SK-N-SH (cell line): ENCODE measurements around the gene XKR8. TPM values are rescaled to one million over a fixed set of nuclear protein-coding genes. Genes with fewer than 3 reads are reported as not detected.

Experiments used
- CTCF ChIA-PET: fragments of 300-600, 350-600 bp; formaldehyde crosslinking; extraction: SDS; loops from one replicate; lab custom pipeline; 2021; lab: Yijun Ruan, JAX
- POLR2A ChIA-PET: fragments of 350-600 bp; sonication (Branson Sonifier 250); formaldehyde crosslinking; extraction: SDS; loops from one replicate; lab custom pipeline; 2020; ENCODE audit warnings: antibody characterized with exemption, inconsistent platforms; lab: Yijun Ruan, JAX
- DNase-seq: peaks from one replicate; pipeline ENCODE4 v3.0.0; 2012
- H2AFZ ChIP-seq: fragments of 200-600 bp; sonication (generic); 2 replicates; pipeline ENCODE4 v1.8.1; 2016; ENCODE audit warnings: antibody characterized with exemption, mild to moderate bottlenecking, low read depth
- H3F3A ChIP-seq: fragments of 200-600 bp; sonication (generic); replicated peaks from 2 replicates; pipeline ENCODE3; 2016; ENCODE audit warnings: antibody characterized with exemption, mild to moderate bottlenecking; ENCODE audit not compliant: insufficient read depth
- H3K27ac ChIP-seq, 2 experiments: fragments of 200-500 bp in 1 of 2; fragments of 200-600 bp in 1 of 2; sonication (Bioruptor generic) in 1 of 2; sonication (generic), shearing (Covaris generic) in 1 of 2; 2 replicates each; pipeline versions ENCODE4 v1.5.1 to v1.6.1; 2014 to 2016; ENCODE audit warnings: low read depth in 2 of 2, inconsistent platforms in 1 of 2, low read length in 1 of 2, mild to moderate bottlenecking in 1 of 2, mixed read lengths in 1 of 2
- H3K27me3 ChIP-seq: fragments of 200-600 bp; sonication (generic), shearing (Covaris generic); 2 replicates; pipeline ENCODE4 v1.6.1; 2016; ENCODE audit warnings: mixed run types; ENCODE audit not compliant: insufficient read depth
- H3K36me3 ChIP-seq, 2 experiments: fragments of 200-500 bp in 1 of 2; fragments of 200-600 bp in 1 of 2; sonication (Bioruptor generic) in 1 of 2; sonication (generic) in 1 of 2; replicated peaks in 1 of 2; 2 replicates each; pipeline versions ENCODE3 to v1.5.1; 2014 to 2016; ENCODE audit warnings: low read length in 1 of 2, mild to moderate bottlenecking in 1 of 2; ENCODE audit not compliant: insufficient read depth in 2 of 2, control insufficient read depth in 1 of 2
- H3K4me1 ChIP-seq, 2 experiments: fragments of 200-500 bp in 1 of 2; fragments of 200-600 bp in 1 of 2; sonication (Bioruptor generic) in 1 of 2; sonication (generic), shearing (Covaris generic) in 1 of 2; 2 replicates each; pipeline versions ENCODE4 v1.5.1 to v1.6.1; 2014 to 2016; ENCODE audit warnings: low read depth in 1 of 2, low read length in 1 of 2, mixed run types in 1 of 2; ENCODE audit not compliant: insufficient read depth in 2 of 2, control insufficient read depth in 1 of 2
- H3K4me2 ChIP-seq: fragments of 200-600 bp; sonication (generic), shearing (Covaris generic); 2 replicates; pipeline ENCODE4 v1.6.1; 2017; ENCODE audit warnings: mixed run types
- H3K4me3 ChIP-seq, 2 experiments: fragments of 200-500 bp in 1 of 2; fragments of 200-600 bp in 1 of 2; sonication (Bioruptor generic) in 1 of 2; sonication (generic), shearing (Covaris generic) in 1 of 2; 2 replicates each; pipeline versions ENCODE4 v1.5.1 to v1.8.1; 2014 to 2016; ENCODE audit warnings: low read depth in 2 of 2, inconsistent platforms in 1 of 2, low read length in 1 of 2, mild to moderate bottlenecking in 1 of 2, mixed read lengths in 1 of 2, moderate library complexity in 1 of 2
- H3K79me2 ChIP-seq: fragments of 200-600 bp; sonication (generic); 2 replicates; pipeline ENCODE4 v1.8.1; 2017; ENCODE audit warnings: mild to moderate bottlenecking; ENCODE audit not compliant: insufficient read depth
- H3K9ac ChIP-seq: fragments of 200-600 bp; sonication (generic); 2 replicates; pipeline ENCODE4 v1.6.1; 2017; ENCODE audit warnings: mixed run types
- H3K9me2 ChIP-seq: fragments of 200-600 bp; sonication (generic); 2 replicates; pipeline ENCODE4 v1.6.1; 2017; ENCODE audit warnings: mixed run types
- H3K9me3 ChIP-seq: fragments of 200-600 bp; sonication (generic); 2 replicates; pipeline ENCODE4 v1.6.1; 2017; ENCODE audit warnings: mixed run types, mild to moderate bottlenecking, moderate library complexity
- H4K20me1 ChIP-seq: fragments of 200-600 bp; sonication (generic); 2 replicates; pipeline ENCODE4 v1.6.1; 2017; ENCODE audit warnings: mild to moderate bottlenecking, mixed run types; ENCODE audit not compliant: insufficient read depth
- ELF1 ChIP-seq: IDR thresholded peaks from 2 replicates; pipeline ENCODE4 v1.4.0; 2012
- EP300 ChIP-seq, 2 experiments: IDR thresholded peaks; 2 replicates each; pipeline versions ENCODE4 v1.4.0 to v1.6.1; 2012; ENCODE audit warnings: borderline replicate concordance in 1 of 2, low read depth in 1 of 2, low read length in 1 of 2
- EZH2phosphoT487 ChIP-seq: fragments of 200-600 bp; sonication (generic); IDR thresholded peaks from 2 replicates; pipeline ENCODE4 v1.6.1; 2017; ENCODE audit warnings: low read depth, mixed run types, mild to moderate bottlenecking, antibody characterized with exemption, moderate library complexity, borderline replicate concordance
- FOXJ3 ChIP-seq: sonication (generic); formaldehyde crosslinking; IDR thresholded peaks from 2 replicates; pipeline ENCODE4 v1.5.1; 2020; ENCODE audit warnings: mild to moderate bottlenecking, missing genetic modification reagents
- NRF1 ChIP-seq: IDR thresholded peaks from 2 replicates; pipeline ENCODE4 v1.6.1; 2012; ENCODE audit warnings: low read depth, mild to moderate bottlenecking, low read length
- PBX3 ChIP-seq: IDR thresholded peaks from 2 replicates; pipeline ENCODE4; 2012
- POLR2AphosphoS5 ChIP-seq: IDR thresholded peaks from 2 replicates; pipeline ENCODE4 v1.6.1; 2012; ENCODE audit warnings: low read depth, low read length
- RAD21 ChIP-seq: IDR thresholded peaks from 2 replicates; pipeline ENCODE4 v1.6.1; 2012; ENCODE audit warnings: mild to moderate bottlenecking, low read length
- RCOR1 ChIP-seq: fragments of 150-350 bp; IDR thresholded peaks from 2 replicates; pipeline ENCODE4 v1.6.1; 2017; ENCODE audit warnings: antibody characterized with exemption, low read length
- REST ChIP-seq: IDR thresholded peaks from 2 replicates; pipeline ENCODE4 v1.6.1; 2012; ENCODE audit warnings: mild to moderate bottlenecking, low read depth, low read length, moderate library complexity
- RXRA ChIP-seq: IDR thresholded peaks from 2 replicates; pipeline ENCODE4 v1.4.0; 2012; ENCODE audit warnings: low read depth, mild to moderate bottlenecking, borderline replicate concordance
- SIN3A ChIP-seq: IDR thresholded peaks from 2 replicates; pipeline ENCODE4 v1.6.1; 2012; ENCODE audit warnings: low read depth, mild to moderate bottlenecking, low read length, moderate library complexity, borderline replicate concordance
- SMC3 ChIP-seq: IDR thresholded peaks from 2 replicates; pipeline ENCODE4 v1.6.1; 2012; ENCODE audit warnings: low read depth, low read length, improper control_type of control experiment
- TCF12 ChIP-seq: IDR thresholded peaks from 2 replicates; pipeline ENCODE4 v1.4.0; 2012
- USF1 ChIP-seq: IDR thresholded peaks from 2 replicates; pipeline ENCODE4 v1.4.0; 2012; ENCODE audit warnings: low read depth, borderline replicate concordance
- ZBTB33 ChIP-seq: IDR thresholded peaks from 2 replicates; pipeline ENCODE4 v1.4.0; 2012; ENCODE audit warnings: low read depth, borderline replicate concordance
- WGBS: methylation state at CpG from one replicate; pipeline ENCODE4 v1.1.6; 2017; ENCODE audit warnings: low lambda C conversion rate; 5-methylcytosine and 5-hydroxymethylcytosine counted together
- polyA plus RNA-seq, 3 experiments: library from polyadenylated mRNA; depleted of rRNA; stranded (reverse); fragments of >200 nt; gene quantifications; 2 replicates each; pipeline ENCODE4 v1.2.3, GENCODE V29; 2012

XKR8 gene
- polyA plus RNA-seq, 1 of the 3 experiments (the other 2 are of a cell fraction): 0.02 TPM

GRCh38 chr1:27952147-27952546 lies 7.6 kb upstream of the XKR8 start:
- Histone ChIP-seq H3K27ac (no peak overlapping the region), H3K36me3 (no peaks in the 10 kb centered on the region), H3K9me2 (no peaks in the 10 kb centered on the region), H3K4me2 (no peak overlapping the region), H3F3A (no peaks in the 10 kb centered on the region), H3K4me1 (no peaks in the 10 kb centered on the region), H3K4me3 (no peak overlapping the region), H2AFZ (no peak overlapping the region), H3K9me3 (no peaks in the 10 kb centered on the region), H4K20me1 (no peaks in the 10 kb centered on the region), H3K9ac (no peak overlapping the region), H3K27me3 (no peaks in the 10 kb centered on the region), H3K79me2 (no peaks in the 10 kb centered on the region)
- DNase-seq: no peak
- CTCF ChIA-PET: no interaction called here
- TF ChIP-seq EZH2phosphoT487: no peak
- no peak for TF ChIP-seq RXRA
- no peak for TF ChIP-seq NRF1
- POLR2A ChIA-PET: no interaction called here
- 66% methylated on average over 3 of the region's 3 CpGs for whole genome bisulfite sequencing

- Histone ChIP-seq H3K4me2 (no peak overlapping the region), H3K9me2 (no peaks in the 10 kb centered on the region), H3K4me3 (no peak overlapping the region), H4K20me1 (no peaks in the 10 kb centered on the region), H3F3A (no peaks in the 10 kb centered on the region), H3K36me3 (no peaks in the 10 kb centered on the region), H3K27me3 (no peaks in the 10 kb centered on the region), H3K9me3 (no peaks in the 10 kb centered on the region), H3K79me2 (no peaks in the 10 kb centered on the region), H2AFZ (no peak overlapping the region), H3K27ac (no peak overlapping the region), H3K9ac (no peak overlapping the region), H3K4me1 (no peaks in the 10 kb centered on the region)
- CTCF ChIA-PET: no interaction called here
- WGBS: 56% methylated on average over 6 of the region's 10 CpGs
- POLR2A ChIA-PET: no interaction called here
- TF ChIP-seq NRF1 (no peak), SIN3A (no peak)
- DNase-seq: no peak
Measured at GRCh38 chr1:27954186-27954585, 5.6 kb upstream of the XKR8 start.

- Histone ChIP-seq H3K4me1 (no peaks in the 10 kb centered on the region), H4K20me1 (no peaks in the 10 kb centered on the region), H3K9ac (no peak overlapping the region), H3F3A (no peaks in the 10 kb centered on the region), H3K9me2 (no peaks in the 10 kb centered on the region), H3K79me2 (no peaks in the 10 kb centered on the region), H2AFZ (no peak overlapping the region), H3K9me3 (no peaks in the 10 kb centered on the region), H3K27ac (no peak overlapping the region), H3K4me3 (no peak overlapping the region), H3K4me2 (no peak overlapping the region), H3K36me3 (no peaks in the 10 kb centered on the region), H3K27me3 (no peaks in the 10 kb centered on the region)
- DNase-seq: no peak
- ChIA-PET CTCF (interaction anchor here (1.6 kb wide), 1 partner anchor 97 kb away, joined by 4 read pairs; no protein-coding TSS in a partner anchor), POLR2A (no interaction called here)
- WGBS: 67% methylated on average over 5 of the region's 6 CpGs
- no peak for TF ChIP-seq PBX3
- TF ChIP-seq ELF1: no peak
- no peak for TF ChIP-seq SMC3
- TF ChIP-seq EP300 (IDR thresholded peaks at IDR 0.05; ENCODE audit: borderline replicate concordance in 1 of 2, low read depth in 1 of 2, low read length in 1 of 2): no peak
- no peak for TF ChIP-seq USF1
- no peak for TF ChIP-seq POLR2AphosphoS5
- no peak for TF ChIP-seq RAD21
- no peak for TF ChIP-seq RCOR1
- TF ChIP-seq FOXJ3 (CRISPR knock-in tag): no peak
- TF ChIP-seq RXRA: no peak
- TF ChIP-seq REST: no peak
- TF ChIP-seq TCF12: no peak
- no peak for TF ChIP-seq ZBTB33
Measured at GRCh38 chr1:27955076-27955475, 4.7 kb upstream of the XKR8 start.
